NCI-H345 (cell line): Measurements from ENCODE around the gene ANKRD18B.
"Not testable (repeated sequence)": the region's sequence is repeated elsewhere in the genome, so short reads cannot be mapped to it uniquely, and the experiment has no call there.

Source experiments
- DNase-seq: peaks from one replicate; lab custom pipeline; 2025; lab: John Stamatoyannopoulos, UW

Gene ANKRD18B

GRCh38 chr9:33612410-33612809 lies 88.4 kb downstream of the ANKRD18B start:
- not testable (repeated sequence) for DNase-seq

- DNase-seq, result no peak
Observed at GRCh38 chr9:33614001-33614687, 90.1 kb downstream of the ANKRD18B start.

- not testable (repeated sequence) for DNase-seq
Observed at GRCh38 chr9:33618370-33618769, 94.3 kb downstream of the ANKRD18B start.

- peak; percentile 15 for DNase-seq
Observed at GRCh38 chr9:33619666-33620404, 95.8 kb downstream of the ANKRD18B start.

- DNase-seq, result peak; percentile 2
Observed at GRCh38 chr9:33620738-33621439, 96.8 kb downstream of the ANKRD18B start.
